OCI-LY3 (cell line): ENCODE measurements around the gene PEMT.
"Not testable (repeated sequence)": the region's sequence is repeated elsewhere in the genome, so short reads cannot be mapped to it uniquely, and the experiment has no call there.

ENCODE experiments used
- H2AFZ ChIP-seq: fragments of 200-600, 300-600 bp; shearing (Covaris generic); 2 replicates; pipeline ENCODE4 v1.6.0; 2014; ENCODE audit warnings: antibody characterized with exemption, low read depth, low read length
- H3K27ac ChIP-seq: fragments of 200-600, 300-600 bp; sonication (generic); 2 replicates; pipeline ENCODE4 v1.5.1; 2014; ENCODE audit warnings: mild to moderate bottlenecking, low read length, moderate library complexity, mixed read lengths
- H3K27me3 ChIP-seq: fragments of 200-600, 300-600 bp; sonication (generic); 2 replicates; pipeline ENCODE4 v1.6.1; 2014; ENCODE audit warnings: low read depth, low read length, mixed read lengths
- H3K36me3 ChIP-seq: fragments of 200-600, 300-600 bp; sonication (generic); replicated peaks from 2 replicates; pipeline ENCODE3; 2014; ENCODE audit warnings: low read depth, low read length, mixed read lengths
- H3K4me1 ChIP-seq: fragments of 300-600, 200-600 bp; sonication (generic); 2 replicates; pipeline ENCODE4 v1.6.1; 2014; ENCODE audit warnings: low read length, mixed read lengths
- H3K4me2 ChIP-seq: fragments of 200-600, 300-600 bp; sonication (generic); 2 replicates; pipeline ENCODE4 v1.6.1; 2014; ENCODE audit warnings: low read length, mixed read lengths
- H3K4me3 ChIP-seq: fragments of 300-600, 200-600 bp; sonication (generic); 2 replicates; pipeline ENCODE4 v1.5.1; 2014; ENCODE audit warnings: antibody characterized with exemption, mild to moderate bottlenecking, low read length, moderate library complexity
- H3K79me2 ChIP-seq: fragments of 300-600, 200-600 bp; shearing (Covaris generic); 2 replicates; pipeline ENCODE4 v1.6.1; 2014; ENCODE audit warnings: mild to moderate bottlenecking, low read length, mixed read lengths
- H3K9ac ChIP-seq: fragments of 300-600, 200-600 bp; shearing (Covaris generic); 2 replicates; pipeline ENCODE4 v1.6.0; 2014; ENCODE audit warnings: mild to moderate bottlenecking, low read length, moderate library complexity
- H3K9me3 ChIP-seq: fragments of 200-600, 300-600 bp; shearing (Covaris generic); 2 replicates; pipeline ENCODE4 v1.6.1; 2014; ENCODE audit warnings: low read length, mixed read lengths; ENCODE audit not compliant: insufficient read depth
- H4K20me1 ChIP-seq: fragments of 200-600, 300-600 bp; sonication (generic); 2 replicates; pipeline ENCODE4 v1.6.1; 2016; ENCODE audit warnings: low read length, mixed read lengths; ENCODE audit not compliant: insufficient read depth
- EZH2phosphoT487 ChIP-seq: fragments of 200-600 bp; shearing (Covaris generic); IDR thresholded peaks from 2 replicates; pipeline ENCODE4 v1.6.1; 2018; ENCODE audit warnings: antibody characterized with exemption, mixed run types, low read depth
- TF ChIP-seq, protein P1 (sequence below): fragments of 200-600, 300-600 bp; sonication (generic); IDR thresholded peaks from 2 replicates; pipeline ENCODE4 v1.5.1; 2014; ENCODE audit warnings: antibody characterized with exemption, low read length, low read depth

The PEMT gene

DNA sequence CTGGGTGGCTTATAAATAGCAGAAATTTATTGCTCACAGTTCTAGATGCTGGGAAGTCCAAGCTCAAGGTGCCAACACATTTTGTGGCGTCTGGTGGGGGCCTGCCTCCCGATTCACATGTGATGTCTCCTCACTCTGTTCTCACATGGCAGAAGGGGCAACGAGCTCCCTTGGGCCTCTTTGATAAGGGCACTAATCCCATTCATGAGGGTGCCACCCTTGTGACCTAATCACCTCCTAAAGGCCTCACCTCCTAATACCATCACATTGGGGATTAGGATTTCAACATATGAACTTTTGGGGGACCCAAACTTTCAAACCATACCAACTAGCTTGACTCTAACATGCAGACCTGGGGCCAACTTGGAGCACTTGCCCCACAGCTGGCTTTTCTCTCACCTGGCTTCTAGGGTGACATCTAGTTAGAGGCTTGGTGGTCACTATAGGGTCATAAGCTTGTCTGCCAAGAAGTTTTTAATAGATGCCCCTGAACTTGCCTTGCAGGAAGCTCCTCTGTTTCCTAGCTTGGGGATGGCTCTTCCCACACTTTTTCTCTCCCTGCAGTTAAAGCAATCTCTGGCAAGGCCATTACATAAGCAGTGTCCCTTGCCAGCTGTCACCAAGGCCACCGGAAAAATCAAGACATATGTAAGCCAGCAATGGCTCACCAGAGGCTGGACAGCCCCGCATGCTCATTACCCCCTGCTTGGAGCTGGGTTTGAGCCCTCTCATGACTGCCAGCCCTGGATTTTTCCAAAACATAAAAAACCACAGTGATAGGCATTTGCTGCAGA lies 123.1 kb downstream of the PEMT start:
- Histone ChIP-seq H2AFZ (no peak overlapping the region), H3K9ac (no peak overlapping the region), H3K4me3 (no peak overlapping the region), H3K79me2 (no peaks in the 10 kb centered on the region), H3K27ac (no peak overlapping the region), H3K9me3 (no peaks in the 10 kb centered on the region), H3K4me2 (no peak overlapping the region), H3K36me3 (no peaks in the 10 kb centered on the region), H3K27me3 (no peaks in the 10 kb centered on the region), H4K20me1 (no peaks in the 10 kb centered on the region), H3K4me1 (peaks cover 8% of the 10 kb centered on the region; the same call in 1 of the 2 replicates)
- no peak for TF ChIP-seq EZH2phosphoT487
- TF ChIP-seq, protein P1, sequence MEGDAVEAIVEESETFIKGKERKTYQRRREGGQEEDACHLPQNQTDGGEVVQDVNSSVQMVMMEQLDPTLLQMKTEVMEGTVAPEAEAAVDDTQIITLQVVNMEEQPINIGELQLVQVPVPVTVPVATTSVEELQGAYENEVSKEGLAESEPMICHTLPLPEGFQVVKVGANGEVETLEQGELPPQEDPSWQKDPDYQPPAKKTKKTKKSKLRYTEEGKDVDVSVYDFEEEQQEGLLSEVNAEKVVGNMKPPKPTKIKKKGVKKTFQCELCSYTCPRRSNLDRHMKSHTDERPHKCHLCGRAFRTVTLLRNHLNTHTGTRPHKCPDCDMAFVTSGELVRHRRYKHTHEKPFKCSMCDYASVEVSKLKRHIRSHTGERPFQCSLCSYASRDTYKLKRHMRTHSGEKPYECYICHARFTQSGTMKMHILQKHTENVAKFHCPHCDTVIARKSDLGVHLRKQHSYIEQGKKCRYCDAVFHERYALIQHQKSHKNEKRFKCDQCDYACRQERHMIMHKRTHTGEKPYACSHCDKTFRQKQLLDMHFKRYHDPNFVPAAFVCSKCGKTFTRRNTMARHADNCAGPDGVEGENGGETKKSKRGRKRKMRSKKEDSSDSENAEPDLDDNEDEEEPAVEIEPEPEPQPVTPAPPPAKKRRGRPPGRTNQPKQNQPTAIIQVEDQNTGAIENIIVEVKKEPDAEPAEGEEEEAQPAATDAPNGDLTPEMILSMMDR: no peak

DNA sequence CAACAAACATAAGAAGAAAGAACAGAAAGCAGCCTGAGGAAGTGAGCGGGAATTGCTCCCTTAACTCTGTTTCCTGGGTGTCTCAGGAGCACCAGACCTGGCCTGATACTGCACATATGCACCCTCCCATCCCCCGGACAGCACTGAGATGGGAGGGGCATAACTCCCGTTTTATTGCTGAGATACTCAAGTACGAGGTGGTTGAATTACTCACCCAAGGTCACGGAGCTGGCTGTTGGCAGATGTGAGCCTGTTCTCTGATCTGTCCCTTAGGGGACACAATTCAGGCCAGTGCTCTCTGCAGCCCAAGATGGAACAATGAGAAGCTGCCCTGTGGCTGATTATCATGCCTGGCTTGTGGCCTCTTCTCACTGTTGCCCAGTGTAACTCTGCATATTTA lies 123.8 kb downstream of the PEMT start:
- Histone ChIP-seq H4K20me1 (no peaks in the 10 kb centered on the region), H3K9ac (no peak overlapping the region), H3K4me1 (peaks cover 7% of the 10 kb centered on the region; the same call in 1 of the 2 replicates), H3K36me3 (no peaks in the 10 kb centered on the region), H3K79me2 (no peaks in the 10 kb centered on the region), H2AFZ (no peak overlapping the region), H3K4me2 (no peak overlapping the region), H3K27me3 (no peaks in the 10 kb centered on the region), H3K4me3 (no peak overlapping the region), H3K27ac (no peak overlapping the region), H3K9me3 (no peaks in the 10 kb centered on the region)
- TF ChIP-seq EZH2phosphoT487: no peak
- TF ChIP-seq, protein P1: no peak

DNA sequence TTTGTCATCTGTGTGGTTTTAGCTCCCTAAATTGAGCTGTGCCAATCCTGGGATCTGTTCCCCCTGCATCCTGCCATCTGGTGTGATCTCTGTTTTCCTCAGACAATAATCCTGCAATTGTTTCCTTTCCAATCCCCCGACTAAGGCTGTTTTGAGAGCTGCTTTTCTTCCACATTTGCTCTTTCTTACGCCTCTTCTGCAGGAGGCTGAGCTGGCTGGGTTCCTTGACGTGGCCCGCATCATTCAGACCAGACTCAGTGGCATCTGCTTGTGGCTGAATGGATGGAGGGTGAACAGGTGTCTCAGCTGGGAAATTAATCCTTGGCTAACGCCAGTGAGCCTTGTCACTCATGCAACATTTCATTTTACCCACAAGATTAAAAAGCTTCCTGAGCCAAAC lies 124.5 kb downstream of the PEMT start:
- no peaks in the 10 kb centered on the region for H3K9me3 ChIP-seq
- H3K27ac ChIP-seq: no peak overlapping the region
- H3K36me3 ChIP-seq: no peaks in the 10 kb centered on the region
- no peaks in the 10 kb centered on the region for H4K20me1 ChIP-seq
- no peak overlapping the region for H3K4me3 ChIP-seq
- peaks cover 4% of the 10 kb centered on the region; the same call in 1 of the 2 replicates for H3K4me1 ChIP-seq
- no peaks in the 10 kb centered on the region for H3K27me3 ChIP-seq
- H3K79me2 ChIP-seq: no peaks in the 10 kb centered on the region
- H3K9ac ChIP-seq: no peak overlapping the region
- TF ChIP-seq, protein P1: no peak
- no peak for TF ChIP-seq EZH2phosphoT487
- no peak overlapping the region for H3K4me2 ChIP-seq
- no peak overlapping the region for H2AFZ ChIP-seq

DNA sequence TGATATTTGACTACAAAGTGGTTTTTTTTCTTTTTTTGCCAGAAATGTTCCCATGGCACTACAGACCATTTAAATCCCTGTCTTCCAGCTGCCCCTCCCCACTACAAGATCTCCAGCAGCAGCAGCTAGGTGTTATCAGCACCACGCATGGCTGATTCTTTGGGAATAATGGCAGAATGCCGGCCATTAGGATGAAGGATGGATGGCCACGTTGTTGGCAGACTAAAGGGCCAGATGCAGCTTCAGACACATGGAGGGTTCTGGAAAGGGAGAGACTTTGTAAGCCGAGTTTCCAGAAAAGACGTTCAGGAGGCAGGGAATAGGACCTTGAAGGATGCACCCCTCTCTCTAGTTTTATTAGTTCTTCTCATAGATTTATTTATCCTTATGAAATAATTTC lies 125.0 kb downstream of the PEMT start:
- H3K9ac ChIP-seq: no peak overlapping the region
- H3K27ac ChIP-seq: no peak overlapping the region
- H3K9me3 ChIP-seq: no peaks in the 10 kb centered on the region
- no peaks in the 10 kb centered on the region for H3K27me3 ChIP-seq
- H3K4me1 ChIP-seq: peaks cover 4% of the 10 kb centered on the region; the same call in 1 of the 2 replicates
- no peak overlapping the region for H3K4me3 ChIP-seq
- no peaks in the 10 kb centered on the region for H4K20me1 ChIP-seq
- H3K79me2 ChIP-seq: no peaks in the 10 kb centered on the region
- H3K4me2 ChIP-seq: no peak overlapping the region
- no peak overlapping the region for H2AFZ ChIP-seq
- TF ChIP-seq, protein P1: no peak
- no peak for TF ChIP-seq EZH2phosphoT487
- H3K36me3 ChIP-seq: no peaks in the 10 kb centered on the region

DNA sequence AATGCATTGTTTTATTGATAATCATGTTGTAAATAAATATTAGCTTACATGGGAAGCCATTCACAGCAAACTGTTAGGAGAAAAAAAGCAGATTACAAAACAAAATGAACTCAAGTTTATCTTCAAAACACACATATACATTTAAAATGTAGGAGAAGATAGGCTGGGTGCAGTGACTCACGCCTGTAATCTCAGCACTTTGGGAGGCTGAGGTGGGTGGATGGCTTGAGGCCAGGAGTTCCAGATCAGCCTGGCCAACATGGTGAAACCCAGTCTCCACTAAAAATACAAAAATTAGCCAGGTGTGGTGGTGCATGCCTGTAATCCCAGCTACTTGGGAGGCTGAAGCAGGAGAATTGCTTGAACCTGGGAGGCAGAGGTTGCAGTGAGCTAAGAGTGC lies 125.6 kb downstream of the PEMT start:
- not testable (repeated sequence) for H3K27ac ChIP-seq, H3K36me3 ChIP-seq, H2AFZ ChIP-seq, H3K4me1 ChIP-seq, H3K27me3 ChIP-seq, H3K4me3 ChIP-seq, H3K4me2 ChIP-seq, H3K9ac ChIP-seq, H3K79me2 ChIP-seq, H3K9me3 ChIP-seq, H4K20me1 ChIP-seq
